HepG2 (cell line): ENCODE data around the gene ADIPOR2. TPM values are rescaled to one million over a fixed set of nuclear protein-coding genes. Genes with fewer than 3 reads are reported as not detected.
A peak's percentile ranks its signal among the peaks of the same experiment; 100 is the strongest.

Source experiments
- ARNT ChIP-seq: fragments of 450-650 bp; IDR thresholded peaks from 2 replicates; pipeline ENCODE4 v1.6.1; 2017
- CEBPG ChIP-seq: IDR thresholded peaks from 2 replicates; pipeline ENCODE4 v1.6.1; 2016
- FOXA3 ChIP-seq: IDR thresholded peaks from 2 replicates; pipeline ENCODE4 v1.6.1; 2016; ENCODE audit warnings: missing genetic modification reagents, missing compliant biosample characterization
- MAF1 ChIP-seq: sonication (generic); formaldehyde crosslinking; IDR thresholded peaks from 2 replicates; pipeline ENCODE4 v1.5.0; 2020; ENCODE audit warnings: missing genetic modification reagents, borderline replicate concordance
- NFAT5 ChIP-seq: sonication (generic); formaldehyde crosslinking; IDR thresholded peaks from 2 replicates; pipeline ENCODE4 v1.4.0; 2020; ENCODE audit warnings: missing genetic modification reagents
- PBX2 ChIP-seq: IDR thresholded peaks from 2 replicates; pipeline ENCODE4 v1.6.1; 2016; ENCODE audit warnings: control low read depth
- PRDM15 ChIP-seq: sonication (generic); formaldehyde crosslinking; IDR thresholded peaks from 2 replicates; pipeline ENCODE4 v1.4.0; 2020; ENCODE audit warnings: missing genetic modification reagents
- TAF15 ChIP-seq: fragments of 200-400 bp; formaldehyde crosslinking; IDR thresholded peaks from one replicate; pipeline ENCODE4 v1.6.1; 2018; ENCODE audit warnings: mild to moderate bottlenecking, low read depth, low read length; ENCODE audit not compliant: poor library complexity, severe bottlenecking
- U2AF2 ChIP-seq: fragments of 200-400 bp; formaldehyde crosslinking; IDR thresholded peaks from 2 replicates; pipeline ENCODE4 v1.6.1; 2017; ENCODE audit warnings: low read depth, mild to moderate bottlenecking, low read length
- ZBTB43 ChIP-seq: sonication (generic); formaldehyde crosslinking; conservative IDR thresholded peaks from 2 replicates; pipeline ENCODE4 v1.4.0; 2020; ENCODE audit warnings: missing genetic modification reagents
- ZFAT ChIP-seq: sonication (generic); formaldehyde crosslinking; conservative IDR thresholded peaks from 2 replicates; pipeline ENCODE4 v1.8.1; 2023; ENCODE audit warnings: missing genetic modification reagents, inconsistent platforms
- ZGPAT ChIP-seq: IDR thresholded peaks from 2 replicates; pipeline ENCODE4 v1.6.1; 2016; ENCODE audit warnings: mild to moderate bottlenecking
- ZNF12 ChIP-seq: sonication (generic); formaldehyde crosslinking; IDR thresholded peaks from 2 replicates; pipeline ENCODE4 v1.5.0; 2020; ENCODE audit warnings: missing genetic modification reagents
- ZNF337 ChIP-seq: sonication (generic); formaldehyde crosslinking; IDR thresholded peaks from 2 replicates; pipeline ENCODE4 v1.5.1; 2020; ENCODE audit warnings: missing genetic modification reagents, low read depth, mild to moderate bottlenecking, borderline replicate concordance
- ZNF430 ChIP-seq: sonication (generic); formaldehyde crosslinking; IDR thresholded peaks from 2 replicates; pipeline ENCODE4 v1.9.0; 2021; ENCODE audit warnings: mild to moderate bottlenecking, missing genetic modification reagents
- ZNF776 ChIP-seq: sonication (generic); formaldehyde crosslinking; IDR thresholded peaks from 2 replicates; pipeline ENCODE4 v1.4.0; 2020; ENCODE audit warnings: mild to moderate bottlenecking, missing genetic modification reagents
- polyA plus RNA-seq, 8 experiments: library from polyadenylated mRNA; depleted of rRNA in 3 of 8; stranded (reverse) in 7 of 8; unstranded in 1 of 8; fragments of >200 nt; fragmentation: Illumina TruSeq in 4 of 8; extraction: Trizol in 4 of 8; gene quantifications; 2 replicates each; pipeline versions ENCODE4 v1.2.1 to v1.2.3, GENCODE V29; 2011 to 2016; ENCODE audit warnings: low read depth in 4 of 8, missing spikeins in 1 of 8, mixed read lengths in 1 of 8; ENCODE audit not compliant: insufficient read depth in 1 of 8
- total RNA-seq, 5 experiments: library from RNA; depleted of rRNA; stranded (reverse); fragments of >200 nt; fragmentation: Illumina TruSeq; extraction: Trizol; gene quantifications; 2 replicates each; pipeline ENCODE4 v1.2.3, GENCODE V29; 2016; ENCODE audit warnings: low read depth in 1 of 5

ADIPOR2 gene
- total and polyA plus RNA-seq, 2 of the 13 experiments (the other 11 are each of a cell fraction or from before 2014, with no cell fraction given): 35.2 to 52.2 TPM

- TF ChIP-seq PRDM15 (CRISPR knock-in tag): no peak
- TF ChIP-seq CEBPG: peak; percentile 75
- peak; percentile 43; the same call in 1 of the 2 replicates for TF ChIP-seq FOXA3 (CRISPR knock-in tag)
- TF ChIP-seq NFAT5 (CRISPR knock-in tag): no peak
- TF ChIP-seq MAF1 (CRISPR knock-in tag): no peak
- no peak for TF ChIP-seq ZFAT (CRISPR knock-in tag)
- TF ChIP-seq ARNT: no peak
- TF ChIP-seq ZGPAT (CRISPR knock-in tag): no peak
- TF ChIP-seq ZNF430: no peak
- TF ChIP-seq TAF15: no peak
- no peak for TF ChIP-seq ZNF12
- no peak for TF ChIP-seq ZNF776
- TF ChIP-seq ZNF337 (CRISPR knock-in tag): no peak
- TF ChIP-seq ZBTB43 (CRISPR knock-in tag): no peak
- TF ChIP-seq U2AF2: no peak
- no peak for TF ChIP-seq PBX2 (CRISPR knock-in tag)
Observed at GRCh38 chr12:1815814-1816729, 125.2 kb downstream of the ADIPOR2 start (continued).
